Right ventricle myocardium inferior (tissue), 1 donor: ENCODE measurements around the gene POPDC3. TPM values are rescaled to one million over a fixed set of nuclear protein-coding genes. Genes with fewer than 3 reads are reported as not detected.
"Not testable (repeated sequence)": the region's sequence is repeated elsewhere in the genome, so short reads cannot be mapped to it uniquely, and the experiment has no call there.

Experiments used
- ATAC-seq: fragments of 200-7000 bp; cut with Tn5 transposase; one replicate; pipeline ENCODE4 v1.9.1; 2020; ENCODE audit warnings: mild to moderate bottlenecking, moderate library complexity
- DNase-seq: peaks from one replicate; pipeline ENCODE4 v3.0.0; 2021; ENCODE audit errors: missing footprints
- intact Hi-C: fragments of 100-400 bp; cut with DNase I; formaldehyde crosslinking; loops from one replicate; pipeline ENCODE4 v1.11.0; 2022
- long read RNA-seq: library from polyadenylated mRNA; unstranded; transcript quantifications from one replicate; pipeline ENCODE4 v2.0.0, GENCODE V29; 2021
- total RNA-seq: library from RNA; stranded (reverse); fragmentation: NEBNext Ultra II Directional; extraction: Animal tissue kit (Norgen Biotek cat#: 25700); gene quantifications from one replicate; pipeline ENCODE4 v1.2.1, GENCODE V29; 2021
- donor health status: DM: no; HTN: yes; CAD: no; lungs with severe emphysema.

The POPDC3 gene
- 47.8 TPM for total RNA-seq
- long read RNA-seq, transcript POPDC3-201 (4 exons, 1,345 nt): major isoform, 22 of 37 reads
- long read RNA-seq, transcript POPDC3-203 (4 exons, 1,029 nt): minor isoform, 12 of 37 reads
- long read RNA-seq, partial matches to known transcripts: 0 of 37 reads
- long read RNA-seq, other reads (novel, unspliced or antisense): 3 of 37 reads

DNA sequence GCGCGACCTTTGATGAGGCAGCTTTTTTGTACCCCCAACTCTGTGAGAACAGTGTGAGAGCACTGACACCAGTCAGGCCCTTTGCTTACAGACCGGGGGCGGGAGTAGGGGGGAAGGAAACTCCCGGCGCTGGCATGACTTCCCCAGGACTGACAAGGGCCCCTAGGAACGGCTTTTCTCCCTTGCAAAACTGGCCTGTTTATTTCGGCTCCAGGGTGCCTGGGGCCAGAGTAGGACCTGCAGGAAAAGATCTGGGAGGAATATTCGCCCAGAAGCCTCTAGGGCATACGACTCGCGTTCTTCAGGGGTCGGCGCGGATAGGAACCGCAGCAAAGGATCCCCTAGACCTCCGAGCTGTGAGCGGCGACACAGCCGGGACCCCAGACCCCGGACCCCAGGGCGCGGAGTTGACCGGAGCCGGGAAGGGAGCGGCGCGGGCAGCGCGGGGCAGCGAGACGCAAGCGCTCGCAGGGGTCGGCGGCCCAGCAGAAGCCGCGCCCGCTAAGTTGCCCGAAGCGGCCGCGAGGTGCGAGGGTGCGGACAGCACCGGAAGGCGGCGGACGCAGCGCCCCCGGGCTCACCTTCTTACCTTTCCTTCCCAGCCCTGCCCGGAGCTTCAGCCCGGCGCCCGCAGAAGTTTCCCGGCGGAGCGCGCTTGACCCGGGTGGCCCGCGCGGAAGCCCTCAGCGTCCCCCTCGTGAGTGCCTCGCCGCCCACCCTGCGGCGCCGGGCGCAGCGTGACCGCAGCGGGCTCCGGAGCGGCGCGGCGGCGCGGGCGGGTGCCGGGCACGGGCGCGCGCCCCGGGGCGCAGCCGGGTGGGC, at the start of gene POPDC3:
TSS of gene POPDC3 (minus strand) at position 771 of the 822 bp plus-strand sequence. CDS start 18,105 bp downstream, outside the sequence.
- peak; percentile 71 for ATAC-seq
- intact Hi-C loops: loop anchor here (2.0 to 5.0 kb wide), 3 partner anchors 83 to 121 kb away; no protein-coding TSS in a partner anchor
- no peak for DNase-seq

DNA sequence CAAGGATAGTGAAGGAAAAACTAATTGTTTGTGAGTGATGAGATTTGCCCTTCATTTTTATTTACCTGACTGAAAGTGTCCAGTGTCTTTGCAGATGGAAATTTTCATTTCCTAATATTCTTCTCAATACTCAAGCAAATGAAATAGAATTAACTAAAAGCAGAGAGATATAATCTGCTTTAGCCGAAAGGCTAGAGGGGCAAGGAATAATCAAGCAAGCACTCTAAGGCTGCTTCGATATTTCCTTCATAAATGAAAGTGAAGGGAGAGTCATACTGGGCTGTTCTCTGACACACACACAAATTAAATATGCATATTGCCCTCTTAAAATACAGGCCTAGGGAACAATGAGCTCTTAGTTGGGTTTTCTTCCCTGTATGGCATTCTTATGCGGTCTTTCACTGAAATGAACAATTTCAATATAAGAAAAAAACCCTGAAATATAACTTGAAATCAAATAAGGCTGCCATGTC, 47.5 kb upstream of the POPDC3 start:
- DNase-seq: no peak
- ATAC-seq: no peak
- intact Hi-C loops: loop anchor here (5.0 kb wide), 1 partner anchor 35 kb away; no protein-coding TSS in a partner anchor

DNA sequence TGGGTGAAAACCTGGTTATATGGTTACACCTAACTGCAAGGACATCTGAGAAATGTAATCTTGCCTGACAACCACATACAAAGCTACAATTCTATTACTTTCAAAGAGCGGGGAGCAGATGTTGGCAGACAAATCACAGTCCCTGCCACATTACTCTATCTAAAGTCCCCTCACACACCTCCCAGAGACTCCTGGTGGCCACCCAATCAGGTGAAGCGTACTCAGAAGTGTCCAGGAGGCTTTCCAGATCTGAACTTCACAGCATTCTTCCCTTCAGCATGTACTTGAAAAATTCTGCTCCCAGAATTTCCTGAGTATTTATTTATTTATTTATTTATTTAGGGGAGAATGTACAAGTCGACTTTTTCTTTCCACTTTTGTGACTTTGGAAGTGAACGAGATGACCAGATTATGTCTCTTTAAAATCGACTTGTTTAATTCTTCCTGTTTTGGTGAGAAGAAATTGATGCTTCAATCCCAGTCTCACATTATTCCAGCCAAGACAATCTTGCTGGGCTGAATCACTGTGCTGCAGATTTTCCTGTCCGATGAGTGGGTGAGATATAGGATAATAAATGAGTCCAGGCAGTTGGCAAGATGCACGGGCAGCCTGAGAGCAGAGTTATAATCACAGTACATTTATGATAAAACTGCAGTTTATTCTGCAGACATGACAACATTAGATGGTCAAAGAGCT, 46.9 kb upstream of the POPDC3 start:
- DNase-seq (no peak), ATAC-seq (peak; percentile 81)
- intact Hi-C loops: loop anchor here (5.0 kb wide), 1 partner anchor 36 kb away; no protein-coding TSS in a partner anchor

DNA sequence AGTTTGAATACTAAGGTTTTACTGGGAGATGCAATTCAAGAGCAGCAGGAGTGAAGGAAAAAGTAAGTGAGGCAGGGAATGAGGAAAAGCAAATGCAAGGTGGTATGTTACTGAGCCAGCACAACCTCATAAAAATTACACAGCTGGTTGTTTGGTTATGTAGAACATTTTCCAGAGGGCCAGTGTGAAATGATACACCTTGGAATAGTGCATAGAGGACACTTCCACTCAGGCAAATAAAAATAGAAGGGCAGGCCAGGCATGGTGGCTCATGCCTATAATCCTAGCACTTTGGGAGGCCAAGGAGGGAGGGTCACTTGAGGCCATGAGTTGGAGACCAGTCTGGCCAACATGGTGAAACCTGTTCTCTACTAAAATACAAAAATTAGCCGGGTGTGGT, 43.4 kb upstream of the POPDC3 start:
- intact Hi-C loops: no loop called here
- ATAC-seq (no peak), DNase-seq (no peak)

DNA sequence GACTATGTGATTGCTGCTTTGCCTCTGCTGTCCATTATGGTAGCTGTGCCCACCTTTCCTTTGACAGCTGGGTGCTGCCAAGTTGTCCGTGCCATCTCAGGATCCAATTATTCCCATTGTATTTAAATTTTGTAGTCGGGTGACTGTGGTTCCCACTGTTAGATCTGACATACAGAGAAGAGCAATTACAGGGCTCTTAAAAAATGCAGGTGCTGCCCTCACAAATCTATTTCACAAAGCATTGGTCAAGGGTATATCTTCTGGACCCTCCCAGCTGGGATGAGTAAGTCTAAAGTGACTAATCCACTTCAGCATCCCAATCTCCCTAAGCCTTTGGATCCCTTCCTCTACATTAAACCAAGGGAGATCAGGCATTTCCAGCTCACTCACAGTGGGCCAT, 41.4 kb upstream of the POPDC3 start:
- intact Hi-C loops, DNase-seq, ATAC-seq: not testable (repeated sequence)

- ATAC-seq (no peak), DNase-seq (no peak)
Measured at GRCh38 chr6:105220186-105220585, 40.4 kb upstream of the POPDC3 start.

GRCh38 chr6:105219218-105219617, 39.4 kb upstream of the POPDC3 start:
- intact Hi-C loops, DNase-seq, ATAC-seq: not testable (repeated sequence)

More at GRCh38 chr6:105220186-105220585, 40.4 kb upstream of the POPDC3 start:
- intact Hi-C loops: no loop called here

DNA sequence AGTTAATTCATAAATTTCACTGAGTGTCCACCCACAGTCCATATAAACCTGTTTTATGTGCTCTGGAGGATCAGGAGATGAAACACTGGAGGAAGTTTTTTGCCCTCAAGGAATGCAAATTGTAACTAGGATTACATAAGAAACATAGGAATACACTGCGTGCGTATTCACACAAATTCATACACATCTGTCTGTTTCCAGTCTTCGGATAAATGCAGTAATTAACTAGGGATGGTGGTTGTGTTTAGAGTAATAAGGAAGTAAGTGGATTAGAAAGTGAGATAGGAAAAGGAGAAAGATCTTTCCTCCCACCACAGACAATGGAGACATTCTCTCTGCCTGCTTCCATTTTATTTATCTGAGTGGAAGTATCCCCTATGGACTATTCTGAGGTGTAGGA, 35.7 kb upstream of the POPDC3 start:
- intact Hi-C loops: no loop called here
- no peak for ATAC-seq

DNA sequence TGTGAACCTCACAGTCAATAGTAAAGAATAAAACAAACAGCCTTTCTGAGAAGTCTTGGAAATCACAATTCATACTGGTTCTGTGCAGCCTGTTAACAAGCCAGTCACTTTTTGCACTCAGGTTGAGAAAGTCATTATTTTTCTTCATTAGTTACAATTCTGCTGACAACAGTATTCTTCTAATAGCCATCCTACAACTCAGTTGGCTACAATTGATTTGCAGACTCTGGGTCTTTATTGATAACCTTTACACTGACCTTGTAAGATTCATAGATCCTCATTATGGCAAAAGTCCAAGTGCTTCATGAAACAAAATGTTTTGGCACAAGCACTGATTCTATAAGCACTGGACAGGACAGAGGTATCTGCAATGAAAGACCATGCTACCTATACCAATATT, 34.9 kb upstream of the POPDC3 start:
- DNase-seq (no peak), ATAC-seq (no peak)
- intact Hi-C loops: no loop called here

More for the DNA sequence above, 35.7 kb upstream of the POPDC3 start:
- no peak for DNase-seq

DNA sequence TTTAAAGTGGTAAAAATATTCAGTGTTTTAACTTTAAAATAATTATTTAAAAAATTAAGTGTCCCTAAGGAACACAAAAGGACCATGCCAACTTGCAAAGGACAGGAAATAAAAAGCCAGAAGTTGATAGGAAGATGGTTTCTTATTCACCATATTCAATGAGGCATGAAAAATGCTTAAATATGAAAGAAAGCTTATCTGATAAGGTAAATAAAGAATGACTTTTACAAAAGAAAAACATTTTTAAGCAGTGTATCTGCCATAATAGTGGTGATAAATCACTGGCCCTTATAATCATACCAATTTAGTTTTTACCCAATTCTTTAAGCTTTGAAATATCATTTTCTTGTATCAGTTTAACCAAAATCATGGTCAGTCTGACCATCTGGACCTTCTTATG, 33.5 kb upstream of the POPDC3 start:
- ATAC-seq (no peak), DNase-seq (no peak)
- intact Hi-C loops: no loop called here

DNA sequence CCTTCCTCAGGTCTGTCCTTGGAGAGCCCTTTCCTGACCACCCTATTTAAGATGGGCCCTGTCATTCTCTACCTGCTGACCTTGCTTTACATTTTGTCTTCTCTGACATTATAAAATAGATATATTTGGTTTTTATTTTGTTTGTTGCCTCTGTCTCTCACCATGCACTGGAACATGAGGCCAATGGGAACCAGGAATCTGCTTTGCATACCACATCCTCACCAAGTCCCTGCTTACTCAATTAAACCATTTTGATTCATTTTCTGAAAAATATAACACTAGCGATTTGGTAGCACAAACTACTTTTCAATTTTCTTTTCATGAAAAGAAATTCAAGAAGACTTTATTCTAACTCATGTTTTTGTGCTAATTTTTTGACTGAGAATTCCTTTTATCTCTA, 32.8 kb upstream of the POPDC3 start:
- ATAC-seq (no peak), DNase-seq (no peak)
- intact Hi-C loops: no loop called here

GRCh38 chr6:105211831-105212230, 32.0 kb upstream of the POPDC3 start:
- ATAC-seq (no peak), DNase-seq (no peak)
- intact Hi-C loops: no loop called here

GRCh38 chr6:105210932-105211531, 31.2 kb upstream of the POPDC3 start:
- peak; percentile 48 for ATAC-seq
- DNase-seq: no peak
- intact Hi-C loops: no loop called here

GRCh38 chr6:105209950-105210706, 30.3 kb upstream of the POPDC3 start:
- peak; percentile 28 for ATAC-seq
- intact Hi-C loops: no loop called here

GRCh38 chr6:105207524-105208269, 27.9 kb upstream of the POPDC3 start:
- intact Hi-C loops: no loop called here
- no peak for DNase-seq
- ATAC-seq: no peak

More at GRCh38 chr6:105209950-105210706, 30.3 kb upstream of the POPDC3 start:
- DNase-seq: no peak

GRCh38 chr6:105204768-105205167, 25.0 kb upstream of the POPDC3 start:
- ATAC-seq: no peak
- intact Hi-C loops: no loop called here

DNA sequence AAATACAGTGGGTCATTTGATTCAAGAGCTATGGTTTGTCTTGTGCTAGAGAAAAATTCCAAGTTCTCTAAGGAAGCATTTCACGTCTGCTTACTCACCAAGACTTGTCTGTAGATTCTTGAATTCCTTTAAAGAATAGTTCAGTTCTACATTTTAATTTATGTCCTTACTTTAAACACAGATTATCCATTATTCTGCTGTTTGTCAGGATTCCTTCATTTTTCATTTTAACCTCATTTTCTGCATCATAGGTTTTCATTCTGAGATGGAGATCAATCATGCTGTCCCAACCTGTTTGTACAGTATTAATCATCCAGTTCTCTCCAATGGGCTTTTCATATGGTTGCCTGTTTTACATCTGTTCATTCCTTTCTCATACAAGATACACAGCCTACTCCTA, 24.5 kb upstream of the POPDC3 start:
- ATAC-seq (no peak), DNase-seq (no peak)
- intact Hi-C loops: no loop called here

More at GRCh38 chr6:105204768-105205167, 25.0 kb upstream of the POPDC3 start:
- DNase-seq: no peak

GRCh38 chr6:105202486-105202885, 22.7 kb upstream of the POPDC3 start:
- DNase-seq: no peak
- intact Hi-C loops: no loop called here

More at GRCh38 chr6:105202486-105202885, 22.7 kb upstream of the POPDC3 start:
- ATAC-seq: no peak
